H9 (cell line): ENCODE results near the gene NR2F2. TPM values are rescaled to one million over a fixed set of nuclear protein-coding genes. Genes with fewer than 3 reads are reported as not detected.
A peak's percentile ranks its signal among the peaks of the same experiment; 100 is the strongest.

Source experiments
- DNase-seq: peaks from one replicate; pipeline ENCODE4 v3.0.0-alpha.2; 2017
- H2AFZ ChIP-seq: one replicate; pipeline ENCODE4 v1.6.1; 2013; ENCODE audit warnings: mild to moderate bottlenecking, low read length, control low read depth, moderate library complexity
- H2AK5ac ChIP-seq: 2 replicates; pipeline ENCODE4 v1.6.1; 2013; ENCODE audit warnings: low read length, control low read depth, mixed read lengths; ENCODE audit not compliant: insufficient read length
- H2BK120ac ChIP-seq: one replicate; pipeline ENCODE4 v1.6.1; 2013; ENCODE audit warnings: low read depth, mild to moderate bottlenecking, low read length, control low read depth, inconsistent platforms; ENCODE audit not compliant: poor library complexity, severe bottlenecking
- H2BK12ac ChIP-seq: 2 replicates; pipeline ENCODE4 v1.6.1; 2013; ENCODE audit warnings: low read length, control low read depth, mixed read lengths, low read depth; ENCODE audit not compliant: insufficient read length
- H2BK15ac ChIP-seq: 2 replicates; pipeline ENCODE4 v1.6.1; 2013; ENCODE audit warnings: low read depth, low read length, control low read depth
- H2BK20ac ChIP-seq: one replicate; pipeline ENCODE4 v1.6.1; 2013; ENCODE audit warnings: low read depth, mild to moderate bottlenecking, low read length, control low read depth, inconsistent platforms; ENCODE audit not compliant: poor library complexity, severe bottlenecking
- H2BK5ac ChIP-seq: 2 replicates; pipeline ENCODE4 v1.6.1; 2013; ENCODE audit warnings: low read length, control low read depth, mixed read lengths; ENCODE audit not compliant: insufficient read length
- H3K14ac ChIP-seq: 2 replicates; pipeline ENCODE4 v1.6.1; 2013; ENCODE audit warnings: low read length, control low read depth; ENCODE audit not compliant: insufficient read depth
- H3K18ac ChIP-seq: 2 replicates; pipeline ENCODE4 v1.6.1; 2013; ENCODE audit warnings: low read depth, mild to moderate bottlenecking, mixed read lengths, low read length, control low read depth; ENCODE audit not compliant: insufficient read length
- H3K23ac ChIP-seq: 2 replicates; pipeline ENCODE4 v1.6.1; 2013; ENCODE audit warnings: low read length, control low read depth, mixed read lengths, low read depth; ENCODE audit not compliant: insufficient read length
- H3K23me2 ChIP-seq: 2 replicates; pipeline ENCODE4 v1.6.1; 2013; ENCODE audit warnings: low read depth, mild to moderate bottlenecking, mixed read lengths, low read length, control low read depth; ENCODE audit not compliant: insufficient read length, poor library complexity, severe bottlenecking
- H3K27ac ChIP-seq: 2 replicates; pipeline ENCODE4 v1.5.1; 2013; ENCODE audit warnings: low read length, control low read depth, mixed read lengths, low read depth; ENCODE audit not compliant: insufficient read length
- H3K27me3 ChIP-seq: 2 replicates; pipeline ENCODE4 v1.6.1; 2013; ENCODE audit warnings: low read length, control low read depth, inconsistent platforms; ENCODE audit not compliant: insufficient read depth
- H3K4ac ChIP-seq: 2 replicates; pipeline ENCODE4 v1.6.1; 2013; ENCODE audit warnings: low read depth, mild to moderate bottlenecking, control low read depth, inconsistent platforms, low read length, moderate library complexity
- H3K4me1 ChIP-seq: 2 replicates; pipeline ENCODE4 v1.6.1; 2013; ENCODE audit warnings: low read length, control low read depth, inconsistent platforms; ENCODE audit not compliant: insufficient read depth
- H3K4me2 ChIP-seq: 2 replicates; pipeline ENCODE4 v1.6.1; 2013; ENCODE audit warnings: low read length, control low read depth, mixed read lengths; ENCODE audit not compliant: insufficient read length, insufficient read depth
- H3K56ac ChIP-seq: 2 replicates; pipeline ENCODE4 v1.6.1; 2013; ENCODE audit warnings: low read depth, mild to moderate bottlenecking, mixed read lengths, low read length, control low read depth; ENCODE audit not compliant: insufficient read length
- H3K79me1 ChIP-seq: 2 replicates; pipeline ENCODE4 v1.6.1; 2013; ENCODE audit warnings: low read depth, mild to moderate bottlenecking, moderate library complexity, low read length, control low read depth, inconsistent platforms; ENCODE audit not compliant: insufficient read depth, poor library complexity, severe bottlenecking
- H3K79me2 ChIP-seq: 2 replicates; pipeline ENCODE4 v1.6.1; 2013; ENCODE audit warnings: low read length, control low read depth, inconsistent platforms; ENCODE audit not compliant: insufficient read depth
- H3K9ac ChIP-seq: 2 replicates; pipeline ENCODE4 v1.6.1; 2013; ENCODE audit warnings: low read length, control low read depth, mixed read lengths; ENCODE audit not compliant: insufficient read length; ENCODE audit errors: extremely low read depth
- H3K9me3 ChIP-seq: one replicate; pipeline ENCODE4 v1.6.1; 2013; ENCODE audit warnings: low read depth, low read length, inconsistent platforms; ENCODE audit not compliant: control insufficient read depth
- H3T11ph ChIP-seq: one replicate; pipeline ENCODE4 v1.6.1; 2013; ENCODE audit warnings: mild to moderate bottlenecking, low read length, control low read depth, inconsistent platforms
- H4K20me1 ChIP-seq: one replicate; pipeline ENCODE4 v1.6.1; 2013; ENCODE audit not compliant: control insufficient read depth, insufficient read length, insufficient read depth
- H4K5ac ChIP-seq: 2 replicates; pipeline ENCODE4 v1.6.1; 2013; ENCODE audit warnings: low read depth, mild to moderate bottlenecking, mixed read lengths, low read length, control low read depth; ENCODE audit not compliant: insufficient read length
- H4K8ac ChIP-seq: replicated peaks from 2 replicates; pipeline ENCODE4 v1.6.1; 2013; ENCODE audit warnings: low read length, control low read depth, mixed read lengths, low read depth; ENCODE audit not compliant: insufficient read length
- H4K91ac ChIP-seq: 2 replicates; pipeline ENCODE4 v1.6.1; 2013; ENCODE audit warnings: low read depth, mild to moderate bottlenecking, moderate library complexity, mixed read lengths, low read length, control low read depth; ENCODE audit not compliant: insufficient read length
- H3K27ac Mint-ChIP-seq, 3 experiments: 2 replicates in 2 of 3; 3 replicates in 1 of 3; pipeline ENCODE4 v1.8.0; 2020 to 2021; ENCODE audit warnings: mixed read lengths in 3 of 3, mild to moderate bottlenecking in 1 of 3, moderate library complexity in 1 of 3
- H3K27me3 Mint-ChIP-seq: 2 replicates; pipeline ENCODE4 v1.8.0; 2021; ENCODE audit warnings: low read depth, mild to moderate bottlenecking, moderate library complexity, mixed read lengths
- H3K36me3 Mint-ChIP-seq, 3 experiments: 2 replicates in 2 of 3; 3 replicates in 1 of 3; pipeline ENCODE4 v1.8.0; 2020 to 2021; ENCODE audit warnings: low read depth in 3 of 3, mixed read lengths in 3 of 3; ENCODE audit not compliant: insufficient read depth in 1 of 3
- H3K4me1 Mint-ChIP-seq, 2 experiments: 2 replicates each; pipeline ENCODE4 v1.8.0; 2020; ENCODE audit warnings: mixed read lengths in 2 of 2
- H3K4me3 Mint-ChIP-seq, 2 experiments: 2 replicates in 1 of 2; 3 replicates in 1 of 2; pipeline ENCODE4 v1.8.0; 2020 to 2021; ENCODE audit warnings: mild to moderate bottlenecking in 2 of 2, mixed read lengths in 2 of 2, moderate library complexity in 1 of 2
- H3K9me3 Mint-ChIP-seq, 2 experiments: 2 replicates in 1 of 2; 3 replicates in 1 of 2; pipeline ENCODE4 v1.8.0; 2020; ENCODE audit warnings: mild to moderate bottlenecking in 2 of 2, mixed read lengths in 2 of 2, moderate library complexity in 1 of 2
- WGBS: extraction: QIAGEN DNeasy Blood & Tissue Kit; methylation state at CpG from one replicate; pipeline ENCODE4 v1.1.7; 2013; ENCODE audit warnings: missing lambda C conversion rate, low lambda C conversion rate, mixed read lengths; ENCODE audit not compliant: insufficient read length; ENCODE audit errors: extremely low coverage; 5-methylcytosine and 5-hydroxymethylcytosine counted together
- total RNA-seq: library from RNA; stranded (reverse); gene quantifications from 2 replicates; pipeline ENCODE4 v1.2.1, GENCODE V29; 2021
- TF ChIP-seq, protein P1 (sequence below): fragments of 200-600 bp; sonication (generic); conservative IDR thresholded peaks from 3 replicates; pipeline ENCODE4 v1.8.0; 2021; ENCODE audit warnings: antibody characterized with exemption, mild to moderate bottlenecking

The NR2F2 gene
- total RNA-seq, 1 experiment from 2014 or later: 0.24 TPM

DNA sequence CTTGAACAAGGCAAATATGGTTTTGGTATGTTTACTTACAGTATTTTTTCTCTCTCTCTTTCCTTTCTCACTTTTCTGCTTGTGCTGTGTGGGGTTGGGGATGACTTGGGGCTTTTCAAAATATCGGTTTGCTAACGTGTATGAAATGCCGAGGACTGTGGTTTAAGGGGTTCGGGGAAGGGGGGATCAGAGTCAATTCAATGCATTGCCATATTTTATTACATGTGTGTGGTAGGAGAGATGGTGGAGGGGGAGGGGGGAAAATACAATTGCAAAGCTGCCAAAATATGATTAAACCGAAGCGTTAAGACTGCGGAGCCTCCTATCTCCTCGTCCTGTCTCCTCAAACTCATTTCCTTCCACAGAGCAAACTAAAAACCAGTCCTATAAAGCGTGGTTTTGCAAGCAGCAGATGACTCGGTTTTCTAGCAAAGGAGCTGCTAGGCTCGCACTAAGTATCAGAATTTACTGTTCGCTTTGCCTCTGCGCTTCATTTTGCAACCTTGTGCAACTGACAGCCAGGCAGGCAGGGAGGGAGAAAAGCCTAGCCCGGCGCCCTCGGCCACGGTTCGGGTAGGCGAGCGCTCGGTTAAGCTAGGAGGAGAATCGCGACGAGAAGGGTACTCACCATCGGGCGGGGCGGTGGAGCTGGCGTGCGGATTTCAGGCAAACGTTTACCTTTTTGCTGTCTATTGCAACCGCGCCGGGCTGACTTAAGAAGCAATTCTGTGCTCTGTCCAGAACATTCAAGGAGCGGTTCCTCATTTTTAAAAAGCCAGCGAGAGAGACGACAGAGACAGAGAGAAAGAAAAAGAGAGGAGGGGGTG lies 4.0 kb upstream of the NR2F2 start:
- Histone ChIP-seq H3K79me1 (no peaks in the 10 kb centered on the region), H3K4me1 (0 out of 2 replicates have a peak, but pooled peaks cover 3% of the 10 kb centered on the region), H4K91ac (no peak overlapping the region), H3T11ph (no peak overlapping the region), H2BK12ac (no peak overlapping the region), H3K23ac (no peak overlapping the region), H4K8ac (no peak overlapping the region), H3K9me3 (no peaks in the 10 kb centered on the region), H3K56ac (no peak overlapping the region), H2AFZ (no peak overlapping the region), H3K9ac (no peak overlapping the region), H2BK20ac (no peak overlapping the region), H4K5ac (no peak overlapping the region), H3K4me2 (peak overlapping the region; percentile 55), H3K14ac (no peak overlapping the region), H4K20me1 (no peaks in the 10 kb centered on the region), H2BK15ac (no peak overlapping the region), H3K79me2 (no peaks in the 10 kb centered on the region), H2AK5ac (no peak overlapping the region), H3K18ac (no peak overlapping the region), H2BK5ac (no peak overlapping the region), H2BK120ac (no peak overlapping the region), H3K23me2 (peaks cover 18% of the 10 kb centered on the region), H3K27ac (no peak overlapping the region), H3K27me3 (peaks cover 85% of the 10 kb centered on the region), H3K4ac (no peak overlapping the region)
- no CpG with 5 or more reads among the region's 36 CpGs for WGBS
- TF ChIP-seq, protein P1, sequence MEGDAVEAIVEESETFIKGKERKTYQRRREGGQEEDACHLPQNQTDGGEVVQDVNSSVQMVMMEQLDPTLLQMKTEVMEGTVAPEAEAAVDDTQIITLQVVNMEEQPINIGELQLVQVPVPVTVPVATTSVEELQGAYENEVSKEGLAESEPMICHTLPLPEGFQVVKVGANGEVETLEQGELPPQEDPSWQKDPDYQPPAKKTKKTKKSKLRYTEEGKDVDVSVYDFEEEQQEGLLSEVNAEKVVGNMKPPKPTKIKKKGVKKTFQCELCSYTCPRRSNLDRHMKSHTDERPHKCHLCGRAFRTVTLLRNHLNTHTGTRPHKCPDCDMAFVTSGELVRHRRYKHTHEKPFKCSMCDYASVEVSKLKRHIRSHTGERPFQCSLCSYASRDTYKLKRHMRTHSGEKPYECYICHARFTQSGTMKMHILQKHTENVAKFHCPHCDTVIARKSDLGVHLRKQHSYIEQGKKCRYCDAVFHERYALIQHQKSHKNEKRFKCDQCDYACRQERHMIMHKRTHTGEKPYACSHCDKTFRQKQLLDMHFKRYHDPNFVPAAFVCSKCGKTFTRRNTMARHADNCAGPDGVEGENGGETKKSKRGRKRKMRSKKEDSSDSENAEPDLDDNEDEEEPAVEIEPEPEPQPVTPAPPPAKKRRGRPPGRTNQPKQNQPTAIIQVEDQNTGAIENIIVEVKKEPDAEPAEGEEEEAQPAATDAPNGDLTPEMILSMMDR: no peak
- Mint-ChIP-seq H3K4me3 (peak overlapping the region; percentile 46 to 78), H3K27me3 (peaks cover 95% of the 10 kb centered on the region), H3K9me3 (peaks cover 0 to 5% of the 10 kb centered on the region in 2 experiments; a peak in 1 of 5 replicates), H3K36me3 (no peaks in the 10 kb centered on the region), H3K27ac (no peak overlapping the region), H3K4me1 (peaks cover 25 to 61% of the 10 kb centered on the region in 2 experiments)
- DNase-seq: peak; percentile 53
